OCI-LY7 (cell line): ENCODE results near the gene STAU1. TPM values are rescaled to one million over a fixed set of nuclear protein-coding genes. Genes with fewer than 3 reads are reported as not detected.

Experiments used
- BruUV-seq: library from RNA; stranded (reverse); fragments of 400-500 nt; replicated peaks from 2 replicates; lab custom pipeline; 2021; lab: Mats Ljungman, UMichigan
- CTCF ChIA-PET: fragments of 300-600 bp; sonication (Branson Sonifier 250); formaldehyde crosslinking; loops from one replicate; lab custom pipeline; 2022; ENCODE audit warnings: antibody characterized with exemption; ENCODE audit not compliant: unreplicated experiment; lab: Charles Lee
- POLR2A ChIA-PET: fragments of 300-600 bp; sonication (Branson Sonifier 250); formaldehyde crosslinking; loops from one replicate; lab custom pipeline; 2022; ENCODE audit warnings: antibody characterized with exemption; lab: Charles Lee
- DNase-seq: peaks from one replicate; pipeline ENCODE4 v3.0.0-alpha.2; 2015; ENCODE audit warnings: low spot score
- H2AFZ ChIP-seq: fragments of 200-600 bp; sonication (generic), shearing (Covaris generic); 2 replicates; pipeline ENCODE4 v1.6.1; 2014; ENCODE audit warnings: mild to moderate bottlenecking, antibody characterized with exemption, low read length, moderate library complexity
- H3K27ac ChIP-seq: fragments of 200-600 bp; sonication (generic); 2 replicates; pipeline ENCODE4 v1.5.1; 2014; ENCODE audit warnings: mixed run types, low read depth, mild to moderate bottlenecking, moderate library complexity, low read length, inconsistent platforms; ENCODE audit not compliant: poor library complexity, severe bottlenecking
- H3K36me3 ChIP-seq: fragments of 200-600 bp; sonication (generic); 2 replicates; pipeline ENCODE4 v1.6.1; 2014; ENCODE audit warnings: mild to moderate bottlenecking, antibody characterized with exemption, low read length, moderate library complexity, mixed read lengths; ENCODE audit not compliant: insufficient read depth
- H3K4me1 ChIP-seq: fragments of 200-600 bp; sonication (generic); 2 replicates; pipeline ENCODE4 v1.5.1; 2014; ENCODE audit warnings: mild to moderate bottlenecking, low read length; ENCODE audit not compliant: insufficient read depth, poor library complexity, severe bottlenecking
- H3K4me2 ChIP-seq: fragments of 200-600 bp; sonication (generic); 2 replicates; pipeline ENCODE4 v1.6.1; 2014; ENCODE audit warnings: mild to moderate bottlenecking, low read length
- H3K4me3 ChIP-seq: fragments of 200-600 bp; sonication (generic); 2 replicates; pipeline ENCODE4 v1.5.1; 2014; ENCODE audit warnings: mild to moderate bottlenecking, low read depth, low read length; ENCODE audit not compliant: poor library complexity, severe bottlenecking
- H3K79me2 ChIP-seq: fragments of 200-600 bp; sonication (generic); 2 replicates; pipeline ENCODE4 v1.6.1; 2016; ENCODE audit warnings: low read depth, mild to moderate bottlenecking, low read length, moderate library complexity, mixed read lengths; ENCODE audit not compliant: insufficient read depth
- H3K9me2 ChIP-seq: fragments of 200-600 bp; sonication (generic); 2 replicates; pipeline ENCODE4 v1.6.1; 2016; ENCODE audit warnings: mild to moderate bottlenecking, low read length, mixed read lengths; ENCODE audit not compliant: insufficient read depth
- H3K9me3 ChIP-seq: fragments of 200-600 bp; sonication (generic); 2 replicates; pipeline ENCODE4 v1.6.1; 2014; ENCODE audit warnings: mild to moderate bottlenecking, mixed run types, low read length, mixed read lengths
- H4K20me1 ChIP-seq: fragments of 200-600 bp; sonication (generic); 2 replicates; pipeline ENCODE4 v1.6.1; 2014; ENCODE audit warnings: mild to moderate bottlenecking, antibody characterized with exemption, low read length, moderate library complexity, mixed read lengths; ENCODE audit not compliant: insufficient read depth
- EZH2phosphoT487 ChIP-seq: fragments of 200-600 bp; sonication (generic); IDR thresholded peaks from 2 replicates; pipeline ENCODE4 v1.6.1; 2018; ENCODE audit warnings: low read depth, borderline replicate concordance, mild to moderate bottlenecking, mixed run types, antibody characterized with exemption, low read length, moderate library complexity, mixed read lengths
- intact Hi-C: fragments of 100-400 bp; cut with micrococcal nuclease; formaldehyde crosslinking; loops from one replicate; pipeline ENCODE4 v1.10.0; 2022; ENCODE audit not compliant: unreplicated experiment
- total RNA-seq, 2 experiments: library from RNA; depleted of rRNA in 1 of 2; stranded (reverse); fragments of >200 nt in 1 of 2; shearing (Covaris generic) in 1 of 2; gene quantifications; 2 replicates each; pipeline ENCODE4 v1.2.3, GENCODE V29; 2014 to 2022
- TF ChIP-seq, protein P1 (sequence below): fragments of 200-600 bp; sonication (generic); conservative IDR thresholded peaks from 2 replicates; pipeline ENCODE4 v1.5.1; 2014; ENCODE audit warnings: mild to moderate bottlenecking, antibody characterized with exemption, low read length, moderate library complexity, mixed read lengths

Gene STAU1
- total RNA-seq, 2 experiments from 2014 or later: 36.8 to 66.8 TPM

- no peaks in the 10 kb centered on the region for H3K79me2 ChIP-seq
- H4K20me1 ChIP-seq: no peaks in the 10 kb centered on the region; the same call in 1 of the 2 replicates
- ChIA-PET CTCF (interaction anchor here (1.1 kb wide), 1 partner anchor 84 kb away, joined by 3 read pairs; no protein-coding TSS in a partner anchor), POLR2A (interaction anchor here (0.6 to 1.5 kb wide), 2 partner anchors 25 to 83 kb away, joined by 3 to 7 read pairs; no protein-coding TSS in a partner anchor)
- H2AFZ ChIP-seq: no peak overlapping the region
- H3K36me3 ChIP-seq: peaks cover 48% of the 10 kb centered on the region
- intact Hi-C loops: loop anchor here (1.0 kb wide), 1 partner anchor 84 kb away; no protein-coding TSS in a partner anchor
- BruUV-seq: no TSS peak
- H3K9me3 ChIP-seq: no peaks in the 10 kb centered on the region
- no peak overlapping the region for H3K4me2 ChIP-seq
- no peaks in the 10 kb centered on the region for H3K4me1 ChIP-seq
- DNase-seq: no peak
- no peaks in the 10 kb centered on the region for H3K9me2 ChIP-seq
- H3K4me3 ChIP-seq: no peak overlapping the region
- TF ChIP-seq EZH2phosphoT487: no peak
- TF ChIP-seq, protein P1, sequence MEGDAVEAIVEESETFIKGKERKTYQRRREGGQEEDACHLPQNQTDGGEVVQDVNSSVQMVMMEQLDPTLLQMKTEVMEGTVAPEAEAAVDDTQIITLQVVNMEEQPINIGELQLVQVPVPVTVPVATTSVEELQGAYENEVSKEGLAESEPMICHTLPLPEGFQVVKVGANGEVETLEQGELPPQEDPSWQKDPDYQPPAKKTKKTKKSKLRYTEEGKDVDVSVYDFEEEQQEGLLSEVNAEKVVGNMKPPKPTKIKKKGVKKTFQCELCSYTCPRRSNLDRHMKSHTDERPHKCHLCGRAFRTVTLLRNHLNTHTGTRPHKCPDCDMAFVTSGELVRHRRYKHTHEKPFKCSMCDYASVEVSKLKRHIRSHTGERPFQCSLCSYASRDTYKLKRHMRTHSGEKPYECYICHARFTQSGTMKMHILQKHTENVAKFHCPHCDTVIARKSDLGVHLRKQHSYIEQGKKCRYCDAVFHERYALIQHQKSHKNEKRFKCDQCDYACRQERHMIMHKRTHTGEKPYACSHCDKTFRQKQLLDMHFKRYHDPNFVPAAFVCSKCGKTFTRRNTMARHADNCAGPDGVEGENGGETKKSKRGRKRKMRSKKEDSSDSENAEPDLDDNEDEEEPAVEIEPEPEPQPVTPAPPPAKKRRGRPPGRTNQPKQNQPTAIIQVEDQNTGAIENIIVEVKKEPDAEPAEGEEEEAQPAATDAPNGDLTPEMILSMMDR: no peak
- no peak overlapping the region for H3K27ac ChIP-seq
Measured at GRCh38 chr20:49133571-49133970, 54.6 kb downstream of the STAU1 start.

DNA sequence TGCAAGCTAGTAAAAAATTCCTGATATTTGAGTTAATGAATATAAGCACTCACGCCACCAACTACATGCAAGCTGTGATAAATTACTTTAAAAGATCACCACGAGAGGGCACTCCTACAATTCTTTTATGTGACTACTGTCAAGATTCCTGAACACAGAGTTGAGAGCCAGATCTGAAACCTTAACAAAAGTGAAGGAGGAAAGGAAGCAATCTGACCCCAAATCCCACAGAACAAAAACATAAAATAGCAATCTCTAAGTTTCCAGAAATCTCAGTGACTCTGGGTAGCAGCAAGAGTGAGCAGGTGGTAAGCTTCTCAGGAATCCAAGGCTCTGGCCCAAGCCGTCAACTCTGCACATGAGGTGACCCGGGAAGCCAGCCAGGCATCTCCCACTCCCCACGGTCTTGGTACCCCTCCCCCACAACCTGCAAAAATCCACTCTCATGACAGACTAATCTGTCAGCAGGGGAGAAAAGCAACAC lies 55.1 kb downstream of the STAU1 start:
- no peaks in the 10 kb centered on the region; the same call in 1 of the 2 replicates for H4K20me1 ChIP-seq
- no peak overlapping the region for H2AFZ ChIP-seq
- TF ChIP-seq, protein P1: peak; percentile 92
- no peak for TF ChIP-seq EZH2phosphoT487
- H3K27ac ChIP-seq: no peak overlapping the region
- intact Hi-C loops: loop anchor here (1.0 kb wide), 1 partner anchor 84 kb away; no protein-coding TSS in a partner anchor
- ChIA-PET POLR2A (interaction anchor here (1.5 kb wide), 1 partner anchor 84 kb away, joined by 7 read pairs; no protein-coding TSS in a partner anchor), CTCF (no interaction called here)
- H3K9me2 ChIP-seq: no peaks in the 10 kb centered on the region
- H3K36me3 ChIP-seq: peaks cover 51% of the 10 kb centered on the region
- no TSS peak for BruUV-seq
- no peak overlapping the region for H3K4me2 ChIP-seq
- H3K9me3 ChIP-seq: no peaks in the 10 kb centered on the region
- H3K4me3 ChIP-seq: no peak overlapping the region
- H3K79me2 ChIP-seq: no peaks in the 10 kb centered on the region
- H3K4me1 ChIP-seq: no peaks in the 10 kb centered on the region
- peak; percentile 76 for DNase-seq

GRCh38 chr20:49123982-49124381 lies 64.2 kb downstream of the STAU1 start:
- Histone ChIP-seq H3K4me3 (no peak overlapping the region), H2AFZ (no peak overlapping the region), H3K27ac (no peak overlapping the region), H3K36me3 (peaks cover 87% of the 10 kb centered on the region), H4K20me1 (no peaks in the 10 kb centered on the region), H3K9me3 (peaks cover 4% of the 10 kb centered on the region; the same call in 1 of the 2 replicates), H3K4me1 (no peaks in the 10 kb centered on the region), H3K79me2 (no peaks in the 10 kb centered on the region), H3K9me2 (no peaks in the 10 kb centered on the region), H3K4me2 (no peak overlapping the region)
- ChIA-PET CTCF (interaction anchor here (0.5 kb wide), 1 partner anchor 82 kb away, joined by 3 read pairs; no protein-coding TSS in a partner anchor), POLR2A (no interaction called here)
- no TSS peak for BruUV-seq
- no peak for DNase-seq
- intact Hi-C loops: no loop called here
- TF ChIP-seq, protein P1: no peak
- TF ChIP-seq EZH2phosphoT487: no peak
